B cell (primary cell): Measurements from ENCODE around the gene S100A8.

Experiments
- EZH2 ChIP-seq: IDR thresholded peaks from 2 replicates; pipeline ENCODE4 v1.6.1; 2012; ENCODE audit warnings: borderline replicate concordance, low read depth, mild to moderate bottlenecking, moderate library complexity, low read length; ENCODE audit not compliant: insufficient read depth, poor library complexity, severe bottlenecking
- TF ChIP-seq, protein P1 (sequence below): fragments of 200-600 bp; IDR thresholded peaks from one replicate; pipeline ENCODE4 v1.8.0; 2022; ENCODE audit warnings: antibody characterized with exemption, mild to moderate bottlenecking

- TF ChIP-seq, protein P1, sequence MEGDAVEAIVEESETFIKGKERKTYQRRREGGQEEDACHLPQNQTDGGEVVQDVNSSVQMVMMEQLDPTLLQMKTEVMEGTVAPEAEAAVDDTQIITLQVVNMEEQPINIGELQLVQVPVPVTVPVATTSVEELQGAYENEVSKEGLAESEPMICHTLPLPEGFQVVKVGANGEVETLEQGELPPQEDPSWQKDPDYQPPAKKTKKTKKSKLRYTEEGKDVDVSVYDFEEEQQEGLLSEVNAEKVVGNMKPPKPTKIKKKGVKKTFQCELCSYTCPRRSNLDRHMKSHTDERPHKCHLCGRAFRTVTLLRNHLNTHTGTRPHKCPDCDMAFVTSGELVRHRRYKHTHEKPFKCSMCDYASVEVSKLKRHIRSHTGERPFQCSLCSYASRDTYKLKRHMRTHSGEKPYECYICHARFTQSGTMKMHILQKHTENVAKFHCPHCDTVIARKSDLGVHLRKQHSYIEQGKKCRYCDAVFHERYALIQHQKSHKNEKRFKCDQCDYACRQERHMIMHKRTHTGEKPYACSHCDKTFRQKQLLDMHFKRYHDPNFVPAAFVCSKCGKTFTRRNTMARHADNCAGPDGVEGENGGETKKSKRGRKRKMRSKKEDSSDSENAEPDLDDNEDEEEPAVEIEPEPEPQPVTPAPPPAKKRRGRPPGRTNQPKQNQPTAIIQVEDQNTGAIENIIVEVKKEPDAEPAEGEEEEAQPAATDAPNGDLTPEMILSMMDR: no peak
- TF ChIP-seq EZH2: no peak
Observed at GRCh38 chr1:153360190-153360589, 30.7 kb downstream of the S100A8 start.
